HG03064 (cell line): Measurements from ENCODE around the gene GPR158.
"Not testable (repeated sequence)": the region's sequence is repeated elsewhere in the genome, so short reads cannot be mapped to it uniquely, and the experiment has no call there.

Source experiments
- ATAC-seq: cut with Tn5 transposase; IDR thresholded peaks from one replicate; pipeline ENCODE4 v1.9.1; 2021; ENCODE audit warnings: low read depth; ENCODE audit not compliant: unreplicated experiment

GPR158 gene

DNA sequence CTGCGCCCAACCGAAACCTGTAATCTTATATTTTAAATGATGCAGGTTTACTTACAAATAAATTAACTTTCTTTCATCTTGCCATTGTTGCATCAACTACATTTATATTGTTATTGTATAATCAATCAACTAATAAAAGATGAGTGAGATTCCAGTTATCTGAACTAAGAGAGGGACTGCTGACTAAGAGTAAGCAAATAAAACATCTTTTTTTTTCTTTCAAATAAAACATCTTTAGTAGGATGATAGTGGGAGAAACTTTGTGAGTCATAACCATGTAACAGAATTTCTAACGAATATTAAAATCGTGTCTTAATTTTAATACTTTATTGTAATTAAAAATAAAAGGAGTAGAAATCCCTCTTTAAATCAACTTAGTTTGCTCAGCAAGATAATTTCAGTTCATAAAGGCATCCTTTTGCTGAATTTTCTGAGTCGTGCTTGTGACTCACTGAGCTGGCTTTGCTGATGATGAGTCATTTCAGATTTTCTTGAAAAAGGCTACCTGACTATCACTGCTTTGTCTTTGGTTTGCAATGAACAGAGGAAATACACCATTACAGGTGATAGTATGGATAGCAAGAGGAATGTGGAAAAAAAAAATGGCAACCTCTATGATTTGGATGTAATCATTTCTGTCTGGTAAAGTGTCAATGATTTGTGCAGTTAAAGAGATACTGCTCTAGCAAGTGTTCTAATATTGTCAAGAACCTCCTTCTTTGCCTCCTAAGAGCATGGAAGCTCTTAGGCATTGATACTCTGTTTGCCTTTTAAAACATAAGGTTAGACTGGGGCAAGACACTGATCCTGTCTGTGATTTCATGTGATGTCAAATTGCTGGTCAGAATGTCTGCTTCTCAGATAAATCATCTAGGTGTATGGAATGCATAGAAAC lies 119.5 kb downstream of the GPR158 start:
- ATAC-seq, result no peak

DNA sequence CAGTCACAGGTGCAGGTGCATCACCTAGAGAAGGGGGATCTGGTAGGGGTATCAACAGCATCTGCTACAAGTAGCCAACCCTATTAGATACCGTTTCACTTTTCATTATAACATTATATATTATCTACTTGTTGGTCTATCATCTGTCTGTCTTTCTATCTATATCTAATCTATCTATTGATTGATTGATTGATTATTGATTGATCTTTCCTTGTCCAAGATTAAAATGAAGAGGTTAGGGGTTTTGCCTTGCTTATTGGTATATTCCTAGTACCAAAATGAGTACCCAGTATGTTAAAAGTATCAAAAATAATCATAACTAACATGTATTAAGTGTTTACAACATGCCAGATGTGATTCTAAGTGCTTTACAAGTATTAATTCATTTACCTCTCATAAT lies 121.5 kb downstream of the GPR158 start:
- no peak for ATAC-seq

DNA sequence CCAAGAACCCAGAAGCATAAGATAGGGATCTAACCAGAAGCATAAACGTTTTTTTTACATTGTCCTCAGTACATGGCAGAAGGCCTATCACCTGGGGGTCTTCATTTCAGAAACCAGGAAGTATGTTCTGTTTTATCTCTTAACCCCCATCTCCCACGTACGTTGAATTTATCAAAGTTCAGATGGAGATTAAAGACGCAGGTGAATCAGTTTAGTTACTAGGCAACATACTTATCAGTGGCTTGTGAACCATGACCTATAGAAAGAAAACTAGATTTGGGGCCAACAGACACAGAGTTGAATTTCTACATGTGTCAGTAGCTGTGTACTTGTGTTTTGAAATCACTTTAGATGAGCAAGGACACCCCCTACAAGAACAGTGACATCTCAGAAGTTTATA lies 122.7 kb downstream of the GPR158 start:
- no peak for ATAC-seq

DNA sequence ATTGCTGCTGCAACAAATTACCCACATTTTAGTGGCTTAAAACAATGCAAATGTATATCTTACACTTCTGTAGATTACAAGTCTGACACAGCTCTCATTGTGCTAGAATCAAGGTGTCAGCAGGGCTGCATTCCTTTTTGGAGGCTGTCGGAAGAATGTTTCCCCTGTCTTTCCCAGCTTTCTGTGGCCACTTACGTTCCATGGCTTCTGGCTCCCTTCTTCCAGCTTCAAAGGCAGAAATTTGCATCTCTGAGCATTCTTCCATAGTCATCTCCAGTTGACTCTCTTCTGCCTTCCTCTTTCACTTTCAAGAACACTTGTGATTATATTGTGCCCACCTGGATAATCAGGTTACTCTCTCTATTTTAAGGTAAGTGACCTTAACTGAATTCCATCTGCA lies 125.3 kb downstream of the GPR158 start:
- ATAC-seq, result no peak

DNA sequence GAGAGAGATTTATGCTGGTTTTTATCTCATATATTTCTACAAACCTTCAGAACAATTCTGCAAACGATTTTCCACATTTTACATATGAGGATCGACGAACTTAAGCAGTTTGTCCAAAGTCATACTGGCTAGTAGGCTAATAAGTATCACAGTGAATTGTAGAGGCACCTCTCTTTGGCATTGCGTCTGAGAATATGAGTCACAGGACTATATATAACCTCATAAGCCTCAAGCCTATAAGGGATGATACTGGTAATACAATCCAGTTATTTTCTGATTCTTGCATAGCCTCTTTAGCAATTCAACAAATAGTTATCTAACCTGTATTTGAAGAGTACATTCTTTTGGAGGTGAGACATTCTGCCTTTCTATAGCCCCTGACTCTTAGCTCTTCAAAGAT lies 129.8 kb downstream of the GPR158 start:
- ATAC-seq, result no peak

DNA sequence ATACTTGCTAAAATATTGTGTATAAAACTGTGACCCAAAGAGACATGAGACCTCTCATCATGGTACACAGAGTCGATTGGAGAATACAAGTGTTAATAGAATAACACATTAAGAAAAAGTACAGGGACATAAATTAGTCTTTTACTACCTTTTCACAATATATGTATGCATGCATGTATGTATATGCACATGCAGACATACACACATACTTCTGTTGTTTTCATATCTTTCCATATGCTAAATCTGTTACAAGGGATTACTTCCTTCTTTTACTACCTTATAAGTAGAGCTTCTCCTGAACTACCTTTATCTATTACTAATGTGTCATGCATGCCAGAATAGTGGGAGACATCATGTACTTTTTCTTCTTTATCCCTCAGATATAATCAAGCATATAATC lies 131.6 kb downstream of the GPR158 start:
- no peak for ATAC-seq

DNA sequence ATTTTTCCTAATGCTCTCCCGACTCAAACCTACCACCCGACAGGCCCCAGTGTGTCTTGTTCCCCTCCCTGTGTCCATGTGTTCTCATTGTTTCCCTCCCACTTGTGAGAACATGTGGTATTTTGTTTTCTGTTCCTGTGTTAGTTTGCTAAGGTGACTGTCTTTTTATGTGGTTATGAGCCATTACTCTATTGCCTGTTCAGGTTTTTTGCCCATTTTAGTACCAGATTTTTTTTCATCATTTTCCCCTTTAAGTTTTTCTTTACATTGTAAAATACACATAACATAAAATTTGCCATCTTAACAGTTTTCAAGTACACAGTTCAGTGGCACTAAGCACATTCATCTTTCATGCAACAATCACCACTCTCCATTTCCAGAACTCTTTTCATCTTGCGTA lies 133.5 kb downstream of the GPR158 start:
- ATAC-seq, result no peak

DNA sequence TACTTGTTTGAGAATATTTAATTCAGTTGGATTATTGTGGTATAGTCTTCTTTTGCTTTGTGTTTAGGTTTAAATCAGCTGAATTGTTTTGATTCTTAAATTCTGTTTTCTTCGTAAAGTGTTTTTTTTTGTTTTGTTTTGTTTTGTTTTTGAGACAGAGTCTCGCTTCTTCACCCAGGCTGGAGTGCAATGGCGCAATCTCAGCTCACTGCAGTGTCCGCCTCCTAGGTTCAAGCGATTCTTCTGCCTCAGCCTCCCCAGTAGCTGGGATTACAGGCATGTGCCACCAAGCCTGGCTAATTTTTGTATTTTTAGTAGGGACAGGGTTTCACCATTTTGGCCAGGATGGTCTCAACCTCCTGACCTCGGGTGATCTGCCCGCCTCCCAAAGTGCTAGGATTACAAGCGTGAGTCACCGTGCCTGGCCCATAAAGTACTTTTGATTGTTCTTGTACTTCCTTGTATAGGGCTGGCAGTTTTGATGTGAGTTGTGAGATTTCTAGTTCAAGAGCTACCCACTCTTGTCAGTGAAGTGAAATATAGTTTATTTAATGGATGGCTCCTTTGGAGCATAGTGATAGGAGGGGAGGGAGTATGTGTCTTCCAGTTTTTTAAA lies 142.9 kb downstream of the GPR158 start:
- not testable (repeated sequence) for ATAC-seq

DNA sequence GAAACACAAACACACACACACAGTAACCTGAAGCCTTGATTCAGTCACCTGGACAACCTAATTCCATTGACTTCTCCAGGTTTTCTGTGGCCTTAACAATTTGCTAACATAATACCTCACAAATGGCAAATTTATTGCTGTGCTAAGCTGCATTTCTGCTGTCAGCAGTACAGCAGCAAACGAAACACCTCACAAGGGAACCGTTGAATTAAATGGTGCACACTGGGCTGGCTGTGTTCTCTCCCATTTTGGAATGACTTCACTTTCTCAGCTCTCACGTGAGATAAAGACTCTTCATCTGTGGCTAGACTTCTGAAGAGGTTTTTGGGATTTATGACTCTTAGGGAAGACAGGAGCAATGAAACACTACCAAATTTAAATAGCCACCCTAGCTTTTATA lies 152.5 kb downstream of the GPR158 start:
- no peak for ATAC-seq

DNA sequence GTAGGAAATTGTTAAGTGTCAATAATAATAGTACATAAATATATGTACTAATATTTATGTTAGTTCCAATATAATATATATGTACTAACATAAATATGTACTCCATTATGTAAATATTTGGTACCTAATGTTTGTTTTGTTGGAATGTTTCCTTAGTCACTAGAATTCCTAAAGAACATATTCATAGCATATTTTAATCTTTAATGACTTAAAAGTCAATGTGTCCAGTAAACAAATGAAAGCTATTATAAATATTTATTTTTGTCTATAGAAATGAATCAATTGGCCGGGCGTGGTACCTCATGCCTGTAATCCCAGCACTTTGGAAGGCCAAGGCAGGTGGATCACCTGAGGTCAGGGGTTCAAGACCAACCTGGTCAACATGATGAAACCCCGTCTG lies 153.6 kb downstream of the GPR158 start:
- no peak for ATAC-seq

DNA sequence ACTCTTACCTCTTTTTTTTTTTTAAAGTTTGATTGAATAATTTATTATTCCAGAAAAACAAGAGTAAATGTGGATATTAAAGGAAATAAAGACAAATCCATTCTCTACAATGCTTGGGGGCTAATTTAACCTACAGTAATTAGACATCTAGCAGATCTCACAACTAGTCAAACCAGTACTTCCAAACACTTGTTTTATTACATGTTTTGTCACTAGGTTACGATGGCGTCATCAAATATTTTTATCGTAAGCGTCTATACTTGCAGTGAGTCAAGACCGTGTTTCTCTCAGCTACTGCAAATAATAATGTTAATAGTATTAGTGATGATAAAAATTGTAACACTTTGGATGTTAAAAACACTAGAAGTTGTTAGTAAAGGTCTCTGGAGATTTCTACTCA lies 154.8 kb downstream of the GPR158 start:
- not testable (repeated sequence) for ATAC-seq

DNA sequence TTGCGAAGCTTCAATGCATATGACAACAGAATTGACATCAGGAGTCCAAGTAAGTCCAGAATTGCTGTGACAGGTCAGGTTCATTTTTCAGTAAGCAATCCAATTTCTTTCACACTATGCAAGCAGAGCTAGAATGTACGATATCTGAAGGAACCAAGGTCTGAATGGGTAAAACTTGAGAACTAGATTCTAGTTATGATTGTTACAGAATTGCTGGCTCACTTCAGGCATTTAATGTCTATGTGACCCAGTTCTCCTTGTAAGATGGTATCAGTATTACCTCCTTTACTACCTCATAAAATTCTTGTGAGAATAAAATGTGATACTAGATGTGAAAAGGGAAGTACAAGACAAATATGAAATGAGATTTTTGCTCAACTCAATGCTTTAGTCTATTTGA lies 159.6 kb downstream of the GPR158 start:
- ATAC-seq, result no peak

DNA sequence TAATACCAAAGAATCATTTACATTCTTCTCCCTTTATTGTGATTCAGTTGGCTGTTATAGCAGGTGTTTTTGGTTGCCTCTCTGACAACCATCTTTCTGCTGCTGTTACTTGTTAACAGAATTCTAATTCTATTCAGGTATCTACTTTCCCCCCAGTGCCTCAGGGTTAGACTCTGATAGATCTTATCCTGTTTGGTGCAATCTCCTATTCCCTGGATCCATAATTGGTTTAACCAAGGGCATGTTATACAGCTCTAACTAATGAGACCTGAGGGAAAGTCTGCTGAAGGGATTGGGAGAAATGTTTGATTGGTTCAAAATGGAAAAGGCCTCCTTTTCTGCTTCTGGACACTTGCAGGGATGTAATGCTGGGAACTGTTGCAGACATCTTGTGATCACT lies 161.5 kb downstream of the GPR158 start:
- ATAC-seq, result no peak

DNA sequence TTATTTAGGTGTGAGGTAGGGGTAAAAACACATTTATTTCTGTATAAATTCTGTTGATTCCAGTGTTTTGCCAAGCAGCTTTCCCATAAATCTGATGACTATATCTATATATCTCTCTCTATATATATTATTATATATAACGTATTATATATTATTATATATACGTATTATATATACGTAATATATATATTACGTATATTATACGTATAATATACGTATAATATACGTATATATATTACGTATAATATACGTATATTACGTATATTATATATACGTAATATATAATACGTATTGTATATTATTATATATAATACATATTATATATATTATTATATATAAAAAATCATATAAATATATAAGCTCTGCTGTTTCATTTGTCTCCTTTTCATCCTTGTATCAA lies 163.5 kb downstream of the GPR158 start:
- no peak for ATAC-seq

DNA sequence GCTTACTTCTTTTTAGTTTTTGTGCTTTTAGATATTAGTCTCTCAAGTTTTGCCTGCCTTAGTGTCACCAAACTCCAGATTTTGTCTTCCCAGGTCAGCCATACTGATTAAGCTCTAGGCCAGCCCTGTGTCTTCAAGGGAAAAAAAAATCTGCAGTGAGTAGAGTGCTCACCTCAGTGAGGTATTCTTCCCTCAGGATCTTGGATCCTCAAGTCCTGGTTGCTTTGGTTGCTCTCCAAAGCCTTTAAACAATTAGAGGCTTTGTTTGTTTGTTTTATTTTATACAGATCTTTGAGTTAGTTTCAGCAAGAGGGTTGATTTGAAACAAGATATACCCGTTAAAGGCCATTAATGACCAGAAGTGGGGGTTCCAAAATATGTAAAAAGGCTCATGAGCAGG lies 165.2 kb downstream of the GPR158 start:
- ATAC-seq, result no peak

DNA sequence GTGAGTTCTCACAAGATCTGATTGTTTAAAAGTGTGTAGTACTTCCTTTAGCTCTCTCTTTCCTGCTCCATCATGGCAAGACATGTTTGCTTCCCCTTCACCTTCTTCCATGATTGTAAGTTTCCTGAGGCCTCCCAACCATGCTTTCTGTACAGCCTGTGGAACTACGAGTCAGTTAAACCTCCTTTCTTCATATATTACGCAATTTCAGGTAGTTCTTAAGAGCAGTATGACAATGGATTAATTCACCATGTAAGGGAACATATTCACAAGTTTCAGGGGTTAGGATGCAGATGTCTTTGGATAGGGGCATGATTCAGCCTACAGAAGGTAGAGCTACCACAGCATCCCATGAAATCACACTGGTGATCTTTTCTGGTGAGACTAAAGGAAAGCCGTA lies 174.7 kb downstream of the GPR158 start:
- ATAC-seq, result no peak

DNA sequence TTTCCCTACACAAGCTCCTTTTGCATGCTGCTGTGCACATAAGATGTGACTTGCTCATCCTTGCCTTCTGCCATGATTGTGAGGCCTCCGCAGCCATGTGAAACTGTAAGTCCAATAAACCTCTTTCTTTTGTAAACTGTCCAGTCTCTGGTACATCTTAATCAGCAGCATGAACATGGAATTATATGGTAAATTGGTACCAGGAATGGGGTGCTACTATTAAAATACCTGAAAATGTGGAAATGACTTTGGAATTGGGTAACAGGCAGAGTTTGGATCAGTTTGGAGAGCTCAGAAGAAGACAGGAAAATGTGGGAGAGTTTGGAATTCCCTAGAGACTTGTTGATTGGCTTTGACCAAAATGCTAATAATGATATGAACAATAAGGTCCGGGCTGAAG lies 181.8 kb downstream of the GPR158 start:
- no peak for ATAC-seq

DNA sequence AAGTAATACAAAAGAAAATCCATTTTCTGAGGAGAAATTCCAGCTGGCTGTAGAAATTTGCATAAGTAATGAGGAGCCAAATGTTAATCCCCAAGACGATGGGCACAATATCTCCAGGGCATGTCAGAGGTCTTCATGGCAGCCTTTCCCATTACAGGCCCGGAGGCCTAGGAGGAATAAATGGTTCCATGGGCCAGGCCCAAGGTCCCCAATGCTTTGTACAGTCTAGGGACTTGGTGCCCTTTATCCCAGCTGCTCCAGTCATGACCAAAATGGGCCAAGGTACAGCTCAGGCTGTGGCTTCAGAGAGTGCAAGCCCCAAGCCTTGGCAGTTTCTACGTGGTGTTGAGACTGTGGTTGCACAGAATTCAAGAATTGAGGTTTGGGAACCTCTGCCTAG lies 182.5 kb downstream of the GPR158 start:
- no peak for ATAC-seq

DNA sequence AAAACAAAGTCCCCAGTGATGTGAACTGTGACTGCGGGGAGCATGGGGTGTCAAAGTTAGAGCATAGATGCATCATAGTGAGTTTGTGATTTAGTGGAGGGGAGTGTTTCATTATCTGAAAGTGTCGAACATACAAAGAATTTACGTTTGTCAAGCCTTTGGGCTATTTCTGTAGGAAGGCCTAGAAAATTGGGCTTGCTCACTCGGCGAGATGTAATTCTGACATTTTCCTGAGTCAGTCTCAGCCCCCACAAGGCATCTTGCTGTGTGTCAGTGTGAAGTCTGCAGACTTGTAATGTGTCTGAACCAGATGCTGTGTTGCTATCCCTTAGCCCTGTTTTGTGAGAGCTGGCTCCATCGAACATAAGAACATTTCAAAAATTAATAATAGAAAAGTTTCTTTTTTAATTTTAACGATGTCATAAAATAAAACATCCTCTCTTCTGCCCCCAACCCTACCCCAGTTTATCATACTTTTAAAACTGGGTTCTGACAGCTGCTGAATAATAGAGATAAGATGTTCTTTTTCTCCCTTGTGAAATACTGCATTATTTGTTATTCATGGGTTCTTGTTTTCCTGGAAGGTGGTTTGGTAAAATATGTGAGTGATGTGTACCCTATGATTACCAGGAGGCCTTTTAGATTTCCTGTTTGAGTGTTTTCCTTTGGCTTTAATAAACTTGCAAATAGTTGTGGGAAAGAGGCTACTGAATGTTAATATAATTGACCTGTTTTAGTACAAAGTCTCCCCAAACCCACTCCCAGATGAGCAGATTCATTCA lies 207.4 kb downstream of the GPR158 start:
- ATAC-seq, result no peak

DNA sequence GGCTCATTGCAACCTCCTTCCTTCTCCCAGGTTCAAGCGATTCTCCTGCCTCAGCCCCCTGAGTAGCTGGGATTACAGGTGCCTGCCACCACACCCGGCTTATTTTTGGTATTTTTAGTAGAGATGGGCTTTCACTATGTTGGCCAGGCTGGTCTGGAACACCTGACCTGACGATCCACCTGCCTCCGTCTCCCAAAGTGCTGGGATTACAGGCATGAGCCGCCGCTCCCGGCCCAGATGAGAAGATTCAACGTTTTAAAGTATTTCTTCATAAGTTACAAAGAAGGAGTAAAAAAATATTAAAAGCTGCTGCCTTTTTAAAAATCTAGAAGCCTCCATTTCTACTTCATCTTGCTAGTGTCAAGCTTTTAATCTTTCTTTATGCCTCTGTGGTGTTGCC lies 208.1 kb downstream of the GPR158 start:
- ATAC-seq, result not testable (repeated sequence)

DNA sequence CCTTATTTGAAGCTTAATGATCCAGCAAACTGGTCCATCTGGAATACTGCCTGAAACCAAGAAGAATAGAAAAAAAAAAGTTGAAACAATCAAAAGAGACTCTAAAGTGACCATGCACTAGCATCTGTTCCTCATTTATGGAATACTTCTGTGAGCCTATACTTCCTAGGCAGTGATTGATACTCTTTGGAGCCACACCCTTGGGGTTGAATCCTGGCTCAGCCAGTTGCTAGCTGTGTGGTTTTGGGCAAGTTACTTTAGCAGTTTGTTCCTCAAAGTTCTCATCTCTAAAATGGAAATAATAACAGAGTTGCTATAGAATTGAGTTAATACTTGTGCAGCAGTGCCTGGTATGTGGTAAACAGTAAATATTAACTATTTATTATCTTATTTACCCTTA lies 208.9 kb downstream of the GPR158 start:
- no peak for ATAC-seq
